SIG-M5 (cell line): ENCODE measurements around the gene MT1E.

Experiments used
- DNase-seq: peaks from one replicate; lab custom pipeline; 2025; lab: John Stamatoyannopoulos, UW

Gene MT1E

DNA sequence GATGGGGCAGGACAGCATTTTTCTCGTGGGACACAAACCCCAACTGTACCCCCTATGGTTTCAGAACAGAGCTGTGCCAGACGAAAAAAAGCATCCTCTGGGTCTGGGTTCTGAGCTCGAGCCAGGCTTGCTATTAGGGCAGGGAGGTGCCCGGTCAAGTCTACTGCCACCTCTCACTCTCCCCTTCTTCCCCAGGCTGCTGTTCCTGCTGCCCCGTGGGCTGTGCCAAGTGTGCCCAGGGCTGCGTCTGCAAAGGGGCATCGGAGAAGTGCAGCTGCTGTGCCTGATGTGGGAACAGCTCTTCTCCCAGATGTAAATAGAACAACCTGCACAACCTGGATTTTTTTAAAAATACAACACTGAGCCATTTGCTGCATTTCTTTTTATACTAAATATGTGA, 1.1 kb downstream of the MT1E start:
- no peak for DNase-seq

DNA sequence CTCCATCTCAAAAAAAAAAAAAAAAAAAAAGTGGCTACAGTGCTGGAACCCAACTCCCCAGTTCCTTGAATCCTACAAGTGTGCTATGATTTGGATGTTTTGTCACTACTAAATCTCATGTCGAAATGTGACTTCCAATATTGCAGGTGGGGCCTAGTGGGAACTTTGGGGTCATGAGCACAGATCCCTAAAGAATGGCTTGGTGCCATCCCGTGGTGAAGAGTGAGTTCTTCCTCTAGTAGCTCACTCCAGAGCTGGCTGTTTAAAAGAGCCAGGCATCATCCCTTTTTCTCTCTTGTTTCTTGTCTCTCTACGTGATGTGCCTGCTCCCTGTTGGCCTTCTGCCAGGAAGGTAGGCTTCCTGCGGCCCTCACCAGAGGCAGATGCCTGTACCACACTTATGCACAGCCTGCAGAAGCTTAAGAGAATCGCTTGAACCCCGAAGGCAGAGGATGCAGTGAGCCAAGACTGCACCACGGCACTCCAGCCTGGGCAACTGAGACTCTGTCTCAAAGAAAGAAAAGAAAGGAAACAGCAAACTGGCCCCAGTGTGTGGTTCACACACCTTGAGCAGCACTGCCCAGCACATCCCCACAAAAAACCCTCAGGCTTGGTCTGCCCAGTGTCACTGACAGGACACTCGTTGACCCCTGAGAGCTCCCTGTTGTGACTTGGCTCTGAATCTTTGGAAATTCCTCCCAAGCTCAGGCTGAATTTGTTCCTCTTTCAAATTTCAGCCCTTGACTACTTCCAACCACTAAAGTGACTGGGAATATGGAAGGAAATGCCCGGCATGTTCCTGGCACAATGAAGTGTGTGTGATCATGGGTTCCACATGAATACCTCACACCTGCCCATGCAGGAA, 3.1 kb downstream of the MT1E start:
- DNase-seq, result no peak

- no peak for DNase-seq
Measured at GRCh38 chr16:56629531-56629930, 4.0 kb downstream of the MT1E start.

DNA sequence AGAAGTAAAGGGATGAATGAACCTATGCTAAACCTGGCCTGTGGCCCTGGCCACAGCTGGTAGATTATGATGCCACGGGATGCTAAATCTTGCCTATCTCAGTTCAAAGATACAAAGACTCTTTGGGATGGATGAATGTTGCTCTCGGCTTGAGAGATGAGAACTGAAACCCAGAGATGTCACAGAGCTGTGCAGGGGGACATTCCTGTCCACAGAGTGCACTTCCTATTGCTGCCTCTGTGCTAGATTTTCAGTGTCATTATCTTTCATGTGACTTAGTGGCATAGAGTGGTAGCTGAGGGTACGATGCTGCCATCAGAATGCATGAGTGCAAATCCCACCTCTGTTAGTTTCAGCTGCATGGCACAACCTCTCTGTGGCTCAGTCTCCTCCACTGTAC, 4.6 kb downstream of the MT1E start:
- DNase-seq, result no peak

DNA sequence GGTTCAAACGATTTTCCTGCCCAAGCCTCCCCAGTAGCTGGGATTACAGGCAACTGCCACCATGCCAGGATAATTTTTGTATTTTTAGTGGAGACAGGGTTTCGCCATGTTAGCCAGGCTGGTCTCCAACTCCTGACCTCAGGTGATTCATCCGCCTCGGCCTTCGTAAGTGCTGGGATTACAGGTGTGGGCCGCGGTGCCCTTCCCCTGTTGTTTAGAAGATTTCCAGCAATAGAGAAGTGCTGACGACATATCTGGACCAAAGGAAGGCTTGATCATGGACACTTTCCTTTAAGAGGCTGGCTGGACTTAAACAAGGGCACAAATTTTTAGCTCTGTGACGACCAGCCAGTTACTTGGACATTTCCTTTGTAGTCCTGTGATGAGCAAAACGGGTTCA, 5.6 kb downstream of the MT1E start:
- DNase-seq, result no peak

DNA sequence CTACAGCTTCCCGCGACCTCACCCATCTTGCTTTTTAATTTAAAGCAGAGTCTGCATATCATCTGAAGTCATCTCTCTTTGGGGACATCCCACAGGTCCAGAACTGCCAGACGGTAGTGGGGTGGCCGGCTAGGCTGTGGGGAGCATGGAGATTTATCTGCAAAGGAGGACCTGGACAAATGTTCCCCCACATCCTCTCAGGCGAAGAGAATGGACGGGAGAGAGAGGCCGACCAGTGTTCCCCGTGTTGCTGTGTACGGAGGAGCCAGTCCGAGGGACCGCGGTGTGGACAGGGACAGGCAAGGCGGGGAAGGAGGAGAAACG, 6.2 kb downstream of the MT1E start:
- DNase-seq, result no peak

GRCh38 chr16:56632156-56632847, 6.7 kb downstream of the MT1E start, which contains the start of gene MT1M:
Gene MT1M (plus strand): TSS chr16:56632659. CDS start chr16:56632732, 73 bp downstream.
- no peak for DNase-seq

DNA sequence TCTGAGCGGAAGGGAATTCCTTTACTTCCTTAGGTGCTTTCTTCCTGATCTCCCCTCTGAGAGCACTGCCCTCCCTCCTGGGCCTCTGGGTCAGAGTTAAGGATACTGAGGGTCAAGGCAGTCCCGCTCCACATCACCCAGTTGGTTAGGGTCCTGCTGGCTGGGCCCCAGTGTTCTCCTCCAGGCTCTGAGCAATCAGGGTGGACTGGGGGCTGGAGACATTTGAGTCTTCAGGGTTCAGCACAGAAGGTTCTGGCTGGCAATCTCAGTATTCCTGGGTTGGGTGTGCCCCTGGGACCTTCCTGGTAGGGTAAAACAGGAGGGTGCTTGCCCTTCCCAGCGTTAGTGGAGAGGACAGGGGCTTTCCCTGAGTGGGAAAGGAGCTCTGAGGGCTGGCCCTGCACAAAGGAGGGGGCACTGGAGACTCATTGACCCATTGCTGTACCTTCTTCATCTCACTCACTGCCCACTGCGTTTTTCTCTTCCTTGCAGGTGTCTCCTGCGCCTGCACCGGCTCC, 7.3 kb downstream of the MT1E start:
- no peak for DNase-seq

DNA sequence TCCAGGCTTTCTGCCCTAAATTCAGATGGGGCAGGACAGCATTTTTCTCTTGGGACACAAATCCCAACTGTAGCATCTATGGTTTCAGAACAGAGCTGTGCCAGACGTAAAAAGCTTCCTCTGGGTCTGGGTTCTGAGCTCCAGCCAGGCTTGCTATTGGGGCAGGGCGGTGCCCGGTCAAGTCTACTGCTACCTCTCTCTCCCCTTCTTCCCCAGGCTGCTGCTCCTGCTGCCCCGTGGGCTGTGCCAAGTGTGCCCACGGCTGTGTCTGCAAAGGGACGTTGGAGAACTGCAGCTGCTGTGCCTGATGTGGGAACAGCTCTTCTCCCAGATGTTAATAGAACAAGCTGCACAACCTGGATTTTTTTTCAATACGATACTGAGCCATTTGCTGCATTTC, 8.0 kb downstream of the MT1E start:
- no peak for DNase-seq

DNA sequence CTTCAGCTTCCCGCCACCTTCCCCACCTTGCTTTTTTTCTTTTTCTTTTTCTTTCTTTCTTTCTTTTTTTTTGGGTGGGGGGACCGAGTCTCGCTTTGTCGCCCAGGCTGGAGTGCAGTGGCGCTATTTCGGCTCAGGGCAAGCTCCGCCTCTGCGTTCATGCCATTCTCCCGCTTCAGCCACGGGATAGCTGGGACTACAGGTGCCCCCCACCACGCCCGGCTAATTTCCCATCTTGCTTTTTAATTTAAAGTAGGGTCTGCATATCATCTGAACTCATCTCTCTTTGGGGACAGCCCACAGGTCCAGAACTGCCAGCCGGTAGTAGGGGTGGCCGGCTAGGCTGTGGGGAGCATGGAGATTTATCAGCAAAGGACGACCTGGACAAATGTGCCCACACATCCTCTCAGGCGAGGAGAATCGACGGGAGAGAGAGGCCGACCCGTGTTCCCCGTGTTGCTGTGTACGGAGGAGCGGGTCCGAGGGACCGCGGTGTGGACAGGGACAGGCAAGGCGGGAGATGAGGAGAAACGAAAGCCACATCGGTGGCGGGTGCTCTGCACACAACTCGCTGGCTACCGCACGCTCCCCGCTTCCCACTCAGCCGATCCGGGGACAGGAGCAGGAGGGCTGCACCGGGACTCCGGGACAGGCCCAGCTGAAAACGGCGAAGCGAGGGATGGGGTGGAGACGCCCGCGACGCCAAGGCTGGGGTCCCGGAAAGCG, 9.3 kb downstream of the MT1E start:
- no peak for DNase-seq

GRCh38 chr16:56635441-56635967, 9.9 kb downstream of the MT1E start:
- DNase-seq, result no peak

DNA sequence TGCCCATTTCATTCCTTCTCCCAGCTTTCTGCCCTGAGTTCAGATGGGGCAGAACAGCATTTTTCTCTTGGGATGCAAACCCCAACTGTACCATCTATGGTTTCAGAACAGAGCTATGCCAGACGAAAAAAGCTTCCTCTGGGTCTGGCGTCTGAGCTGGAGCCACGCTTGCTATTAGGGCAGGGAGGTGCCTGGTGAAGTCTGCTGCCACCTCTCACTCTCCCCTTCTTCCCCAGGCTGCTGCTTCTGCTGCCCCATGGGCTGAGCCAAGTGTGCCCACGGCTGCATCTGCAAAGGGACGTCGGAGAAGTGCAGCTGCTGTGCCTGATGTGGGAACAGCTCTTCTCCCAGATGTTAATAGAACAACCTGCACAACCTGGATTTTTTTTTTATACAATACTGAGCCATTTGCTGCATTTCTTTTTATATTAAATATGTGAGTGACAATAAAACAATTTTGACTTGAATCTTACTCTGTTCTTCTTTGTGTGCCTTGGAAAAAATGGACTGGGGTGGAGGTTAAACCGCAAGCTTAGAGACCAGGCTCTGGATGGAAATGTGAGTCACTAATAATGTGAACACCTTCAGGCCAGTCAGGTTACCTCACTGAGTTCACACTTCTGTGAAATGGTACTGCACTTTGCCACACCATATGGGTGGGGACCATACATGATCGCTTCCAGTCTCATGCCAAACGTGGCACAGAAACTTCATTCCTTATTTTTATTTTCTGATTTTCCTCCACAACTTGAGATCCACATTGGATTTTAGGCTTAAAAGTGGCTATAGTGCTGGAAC, 11.2 kb downstream of the MT1E start:
- no peak for DNase-seq

- no peak for DNase-seq
Measured at GRCh38 chr16:56637814-56638750, 12.5 kb downstream of the MT1E start, which contains the start of gene MT1A. Gene MT1A (plus strand): TSS chr16:56638666. CDS start chr16:56638739, 73 bp downstream.

- no peak for DNase-seq
Measured at GRCh38 chr16:56639045-56639444, 13.5 kb downstream of the MT1E start.

DNA sequence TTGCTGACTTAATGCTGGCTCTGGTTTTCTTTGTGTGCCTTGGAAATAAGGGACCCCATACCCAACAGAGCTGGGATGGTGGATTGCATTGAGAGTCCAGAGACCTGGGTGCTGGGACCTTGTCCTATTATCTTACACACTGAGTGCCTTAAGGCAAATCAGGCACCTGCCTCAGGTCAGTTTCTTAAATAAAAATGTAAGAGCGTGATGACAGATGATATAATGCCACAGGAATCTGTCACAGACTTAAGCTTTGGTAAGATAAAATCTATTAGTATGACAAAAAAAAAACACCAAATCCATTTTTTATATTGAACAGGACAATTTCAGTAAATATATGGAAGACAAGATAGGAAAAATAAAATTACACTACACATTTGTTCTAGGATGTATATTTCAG, 14.5 kb downstream of the MT1E start:
- no peak for DNase-seq

- DNase-seq, result no peak
Measured at GRCh38 chr16:56641166-56641565, 15.6 kb downstream of the MT1E start.

DNA sequence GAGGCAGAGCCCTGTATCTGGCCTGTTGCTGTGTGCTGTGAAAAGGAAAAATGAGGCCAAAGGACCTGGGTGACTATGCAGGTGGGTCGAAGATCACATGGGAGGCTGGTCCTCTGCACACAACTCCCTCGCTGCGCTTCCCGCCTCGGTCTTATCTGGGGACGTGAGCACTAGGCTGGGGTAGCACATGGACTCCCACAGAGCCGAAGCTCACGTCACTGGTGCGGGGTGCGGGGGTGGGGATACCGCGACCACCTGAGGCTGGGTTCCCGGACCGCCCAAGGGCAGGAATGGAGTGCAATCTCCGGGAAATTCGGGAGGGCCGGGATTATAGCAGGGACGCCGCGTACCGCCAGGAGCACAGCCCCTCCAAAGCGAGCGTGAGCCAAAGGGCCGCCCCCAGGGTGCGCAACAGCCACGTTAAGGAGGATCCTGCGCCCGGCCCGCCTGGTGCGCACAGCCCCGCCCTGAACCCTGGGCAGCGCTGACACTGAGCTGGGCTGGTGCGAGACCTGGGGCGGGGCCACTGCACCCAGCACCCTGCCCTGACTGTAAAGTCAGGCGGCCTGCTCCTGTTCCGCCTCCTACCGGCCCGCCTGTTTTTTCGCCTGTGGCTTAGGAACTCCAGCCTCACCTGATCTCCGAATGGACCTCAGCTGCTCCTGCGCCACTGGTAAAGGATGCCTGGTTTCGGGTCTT, 17.6 kb downstream of the MT1E start:
- DNase-seq, result no peak

DNA sequence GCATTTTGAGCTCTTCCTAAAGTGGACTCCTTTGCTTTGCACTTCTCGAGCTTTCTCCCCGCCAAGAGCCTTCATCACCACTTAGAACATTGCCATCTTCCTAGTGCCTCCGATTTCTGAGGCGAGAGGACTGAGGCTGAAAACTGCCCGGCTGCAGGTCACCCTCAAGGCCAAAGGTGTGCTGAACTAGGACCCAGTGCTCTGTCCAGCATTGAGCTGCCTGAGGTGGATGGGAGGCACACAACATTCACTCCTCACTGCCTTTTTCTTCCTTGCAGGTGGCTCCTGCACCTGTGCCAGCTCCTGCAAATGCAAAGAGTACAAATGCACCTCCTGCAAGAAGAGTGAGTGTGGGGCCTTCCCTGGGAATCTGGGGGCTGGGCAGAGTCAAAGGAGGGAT, 18.3 kb downstream of the MT1E start:
- no peak for DNase-seq

DNA sequence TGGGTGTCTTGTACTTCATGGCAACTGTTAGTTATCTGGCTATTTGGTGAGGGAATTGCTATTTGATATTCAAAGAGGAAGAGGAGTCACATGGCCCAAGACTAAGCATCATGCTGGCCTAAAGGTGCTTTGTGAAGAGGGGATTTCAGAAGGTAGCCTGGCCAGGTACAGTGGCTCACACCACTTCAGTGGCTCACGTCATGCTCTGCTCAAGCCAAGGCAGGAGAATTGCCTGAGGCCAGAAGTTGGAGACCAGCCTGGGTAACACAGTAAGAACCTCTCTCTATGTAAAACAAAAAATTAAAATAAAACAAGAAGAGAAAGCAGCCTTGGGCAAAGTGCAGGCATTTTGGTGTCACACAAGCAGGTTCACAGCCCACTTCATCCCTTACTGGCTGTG, 19.7 kb downstream of the MT1E start:
- DNase-seq, result no peak

GRCh38 chr16:56645838-56646237, 20.3 kb downstream of the MT1E start:
- no peak for DNase-seq
